HS-27A (cell line): ENCODE data around the gene SLC6A3.

ENCODE experiments used
- DNase-seq: peaks from one replicate; pipeline ENCODE4 v3.0.0-alpha.2; 2012; ENCODE audit warnings: low read depth, missing footprints

SLC6A3 gene

GRCh38 chr5:1405539-1406530, 39.4 kb downstream of the SLC6A3 start:
- DNase-seq: no peak

- DNase-seq: no peak
Observed at GRCh38 chr5:1405121-1405520, 40.1 kb downstream of the SLC6A3 start.

GRCh38 chr5:1404062-1404461, 41.2 kb downstream of the SLC6A3 start:
- DNase-seq: no peak

GRCh38 chr5:1402611-1403255, 42.5 kb downstream of the SLC6A3 start:
- no peak for DNase-seq

- no peak for DNase-seq
Observed at GRCh38 chr5:1401536-1402138, 43.6 kb downstream of the SLC6A3 start.

- no peak for DNase-seq
Observed at GRCh38 chr5:1400936-1401335, 44.3 kb downstream of the SLC6A3 start.

GRCh38 chr5:1400211-1400855, 44.9 kb downstream of the SLC6A3 start:
- no peak for DNase-seq

GRCh38 chr5:1399737-1400136, 45.5 kb downstream of the SLC6A3 start:
- DNase-seq: no peak

- DNase-seq: no peak
Observed at GRCh38 chr5:1396293-1396816, 48.9 kb downstream of the SLC6A3 start.

- DNase-seq: no peak
Observed at GRCh38 chr5:1394881-1395860, 50.1 kb downstream of the SLC6A3 start.

- DNase-seq: no peak
Observed at GRCh38 chr5:1393571-1394501, 51.4 kb downstream of the SLC6A3 start.

GRCh38 chr5:1392801-1393565, 52.3 kb downstream of the SLC6A3 start:
- DNase-seq: no peak

- no peak for DNase-seq
Observed at GRCh38 chr5:1392261-1392660, 53.0 kb downstream of the SLC6A3 start.

GRCh38 chr5:1391691-1392090, 53.5 kb downstream of the SLC6A3 start:
- DNase-seq: no peak

- DNase-seq: no peak
Observed at GRCh38 chr5:1390861-1391600, 54.2 kb downstream of the SLC6A3 start.

- DNase-seq: no peak
Observed at GRCh38 chr5:1390333-1390732, 54.9 kb downstream of the SLC6A3 start.

GRCh38 chr5:1388383-1388967, 56.8 kb downstream of the SLC6A3 start:
- no peak for DNase-seq

- no peak for DNase-seq
Observed at GRCh38 chr5:1387876-1388275, 57.4 kb downstream of the SLC6A3 start.
